Hepatocyte (in vitro differentiated cells): Measurements from ENCODE around the gene CDK5RAP1.

Source experiments
- EZH2 ChIP-seq: fragments of 200-600 bp; sonication (generic); IDR thresholded peaks from 2 replicates; pipeline ENCODE4 v1.6.1; 2016; ENCODE audit warnings: antibody characterized with exemption, mild to moderate bottlenecking, borderline replicate concordance
- EZH2phosphoT487 ChIP-seq: fragments of 200-600 bp; sonication (generic); IDR thresholded peaks from one replicate; pipeline ENCODE4 v1.6.1; 2018; ENCODE audit warnings: antibody characterized with exemption, mild to moderate bottlenecking, low read depth, moderate library complexity; ENCODE audit not compliant: unreplicated experiment, severe bottlenecking
- TF ChIP-seq, protein P1 (sequence below): fragments of 200-600 bp; sonication (generic); IDR thresholded peaks from 2 replicates; pipeline ENCODE4 v1.5.1; 2016; ENCODE audit warnings: antibody characterized with exemption, mild to moderate bottlenecking; ENCODE audit not compliant: poor library complexity

- TF ChIP-seq, protein P1, sequence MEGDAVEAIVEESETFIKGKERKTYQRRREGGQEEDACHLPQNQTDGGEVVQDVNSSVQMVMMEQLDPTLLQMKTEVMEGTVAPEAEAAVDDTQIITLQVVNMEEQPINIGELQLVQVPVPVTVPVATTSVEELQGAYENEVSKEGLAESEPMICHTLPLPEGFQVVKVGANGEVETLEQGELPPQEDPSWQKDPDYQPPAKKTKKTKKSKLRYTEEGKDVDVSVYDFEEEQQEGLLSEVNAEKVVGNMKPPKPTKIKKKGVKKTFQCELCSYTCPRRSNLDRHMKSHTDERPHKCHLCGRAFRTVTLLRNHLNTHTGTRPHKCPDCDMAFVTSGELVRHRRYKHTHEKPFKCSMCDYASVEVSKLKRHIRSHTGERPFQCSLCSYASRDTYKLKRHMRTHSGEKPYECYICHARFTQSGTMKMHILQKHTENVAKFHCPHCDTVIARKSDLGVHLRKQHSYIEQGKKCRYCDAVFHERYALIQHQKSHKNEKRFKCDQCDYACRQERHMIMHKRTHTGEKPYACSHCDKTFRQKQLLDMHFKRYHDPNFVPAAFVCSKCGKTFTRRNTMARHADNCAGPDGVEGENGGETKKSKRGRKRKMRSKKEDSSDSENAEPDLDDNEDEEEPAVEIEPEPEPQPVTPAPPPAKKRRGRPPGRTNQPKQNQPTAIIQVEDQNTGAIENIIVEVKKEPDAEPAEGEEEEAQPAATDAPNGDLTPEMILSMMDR, result no peak
- TF ChIP-seq EZH2 (no peak), EZH2phosphoT487 (no peak)
These were observed 78.1 kb downstream of the CDK5RAP1 start for GRCh38 chr20:33323236-33323635.
